ENCODE results near the gene CPZ.

Gene CPZ

DNA sequence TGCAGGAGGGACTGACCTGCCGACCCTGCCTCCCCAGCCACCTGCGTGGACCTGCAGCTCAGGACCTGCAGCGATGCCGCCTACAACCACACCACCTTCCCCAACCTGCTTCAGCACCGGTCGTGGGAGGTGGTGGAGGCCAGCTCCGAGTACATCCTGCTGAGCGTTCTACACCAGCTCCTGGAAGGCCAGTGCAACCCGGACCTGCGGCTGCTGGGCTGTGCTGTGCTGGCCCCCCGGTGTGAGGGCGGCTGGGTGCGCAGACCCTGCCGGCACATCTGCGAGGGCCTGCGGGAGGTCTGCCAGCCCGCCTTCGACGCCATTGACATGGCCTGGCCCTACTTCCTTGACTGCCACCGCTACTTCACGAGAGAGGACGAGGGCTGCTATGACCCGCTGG lies 8.5 kb downstream of the CPZ start:
- TF ChIP-seq, protein P1, sequence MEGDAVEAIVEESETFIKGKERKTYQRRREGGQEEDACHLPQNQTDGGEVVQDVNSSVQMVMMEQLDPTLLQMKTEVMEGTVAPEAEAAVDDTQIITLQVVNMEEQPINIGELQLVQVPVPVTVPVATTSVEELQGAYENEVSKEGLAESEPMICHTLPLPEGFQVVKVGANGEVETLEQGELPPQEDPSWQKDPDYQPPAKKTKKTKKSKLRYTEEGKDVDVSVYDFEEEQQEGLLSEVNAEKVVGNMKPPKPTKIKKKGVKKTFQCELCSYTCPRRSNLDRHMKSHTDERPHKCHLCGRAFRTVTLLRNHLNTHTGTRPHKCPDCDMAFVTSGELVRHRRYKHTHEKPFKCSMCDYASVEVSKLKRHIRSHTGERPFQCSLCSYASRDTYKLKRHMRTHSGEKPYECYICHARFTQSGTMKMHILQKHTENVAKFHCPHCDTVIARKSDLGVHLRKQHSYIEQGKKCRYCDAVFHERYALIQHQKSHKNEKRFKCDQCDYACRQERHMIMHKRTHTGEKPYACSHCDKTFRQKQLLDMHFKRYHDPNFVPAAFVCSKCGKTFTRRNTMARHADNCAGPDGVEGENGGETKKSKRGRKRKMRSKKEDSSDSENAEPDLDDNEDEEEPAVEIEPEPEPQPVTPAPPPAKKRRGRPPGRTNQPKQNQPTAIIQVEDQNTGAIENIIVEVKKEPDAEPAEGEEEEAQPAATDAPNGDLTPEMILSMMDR (conservative IDR thresholded peaks at IDR 0.05; ENCODE audit: low read depth) = no peak
- POLR2A ChIA-PET (ENCODE audit: low non-redundant PET) = no interaction called here
- H3K27ac ChIP-seq = no peak overlapping the region
- CTCF ChIA-PET = no interaction called here
- DNase-seq (ENCODE audit: low spot score) = no peak

DNA sequence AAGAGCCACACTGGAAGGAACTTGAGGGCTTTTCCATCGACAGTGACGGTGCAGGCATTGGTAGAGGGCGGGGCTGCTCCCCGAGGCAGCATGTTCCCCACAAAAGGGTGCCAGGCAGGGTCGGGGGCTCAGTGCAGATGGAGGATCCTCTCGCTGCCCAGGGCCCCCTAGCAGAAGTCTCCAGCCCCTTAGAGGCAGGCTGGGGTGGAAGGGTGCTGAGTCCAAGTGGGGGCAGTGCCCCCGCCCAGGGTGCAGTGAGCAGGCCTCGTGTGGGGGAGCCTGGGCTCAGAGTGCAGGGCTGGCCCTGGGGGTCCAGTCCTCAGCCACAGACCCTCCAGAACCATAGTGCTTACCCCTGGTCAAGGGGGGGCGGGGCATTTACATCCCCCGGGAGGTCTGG lies 9.0 kb downstream of the CPZ start:
- CTCF ChIA-PET = no interaction called here
- POLR2A ChIA-PET (ENCODE audit: low non-redundant PET) = no interaction called here
- TF ChIP-seq, protein P1 (conservative IDR thresholded peaks at IDR 0.05; ENCODE audit: low read depth) = no peak
- DNase-seq (ENCODE audit: low spot score) = no peak
- no peak overlapping the region for H3K27ac ChIP-seq

DNA sequence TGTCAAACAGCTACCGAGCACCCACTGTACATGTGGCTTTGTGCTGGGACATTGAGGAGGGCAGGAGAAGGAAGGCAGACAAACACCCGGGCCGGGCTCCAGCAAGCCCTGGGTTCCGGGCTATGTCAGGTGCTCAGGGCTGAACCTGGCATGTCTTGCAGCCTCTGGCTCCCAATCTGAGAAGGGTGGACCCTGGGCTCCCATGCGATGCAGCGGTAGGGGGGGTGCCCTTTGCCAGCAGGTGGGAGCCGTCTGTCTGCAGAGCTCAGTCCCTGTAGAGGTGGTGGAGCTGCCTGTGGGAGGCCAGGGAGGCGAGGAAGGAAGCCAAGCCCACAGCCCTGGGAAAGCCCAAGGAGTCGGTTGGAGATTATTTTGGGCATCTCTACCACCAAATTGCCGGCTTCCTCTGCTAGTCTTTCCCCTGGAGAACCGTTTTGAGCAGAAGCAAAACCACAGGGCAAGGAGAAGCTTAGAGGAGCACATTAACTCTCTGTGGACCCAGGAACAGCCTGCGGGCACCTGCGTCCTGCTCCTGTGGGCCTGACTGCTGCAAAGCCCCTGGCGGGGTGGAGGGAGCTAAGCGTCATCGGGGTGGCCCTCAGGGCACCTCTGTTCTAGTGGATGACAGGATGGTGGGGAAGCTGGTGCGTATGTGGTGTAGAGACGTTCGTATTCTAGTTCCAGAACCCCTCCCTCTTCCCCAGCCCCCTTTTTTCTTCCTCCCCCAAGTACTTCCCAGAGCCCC lies 10.3 kb downstream of the CPZ start:
- TF ChIP-seq, protein P1 (conservative IDR thresholded peaks at IDR 0.05; ENCODE audit: low read depth) = no peak
- H3K27ac ChIP-seq = no peak overlapping the region
- POLR2A ChIA-PET (ENCODE audit: low non-redundant PET) = no interaction called here
- no peak for DNase-seq (ENCODE audit: low spot score)
- CTCF ChIA-PET = no interaction called here

DNA sequence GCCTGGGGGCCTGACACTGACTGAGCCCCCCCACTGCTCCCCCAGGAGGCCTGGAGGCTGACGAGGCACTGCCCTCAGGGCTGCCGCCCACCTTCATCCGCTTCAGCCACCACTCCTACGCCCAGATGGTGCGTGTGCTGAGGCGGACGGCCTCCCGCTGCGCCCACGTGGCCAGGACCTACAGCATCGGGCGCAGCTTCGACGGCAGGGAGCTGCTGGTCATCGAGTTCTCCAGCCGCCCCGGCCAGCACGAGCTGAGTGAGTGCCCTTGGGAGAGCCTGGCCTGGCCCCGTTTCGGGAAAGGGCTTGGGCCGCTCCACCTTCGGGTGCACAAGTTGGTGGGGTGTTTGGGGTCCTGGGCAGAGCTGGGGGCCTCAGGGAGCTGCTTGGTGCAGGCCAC lies 11.4 kb downstream of the CPZ start:
- TF ChIP-seq, protein P1 (conservative IDR thresholded peaks at IDR 0.05; ENCODE audit: low read depth) = no peak
- POLR2A ChIA-PET (ENCODE audit: low non-redundant PET) = no interaction called here
- CTCF ChIA-PET = no interaction called here
- DNase-seq (ENCODE audit: low spot score) = no peak
- H3K27ac ChIP-seq = no peak overlapping the region

DNA sequence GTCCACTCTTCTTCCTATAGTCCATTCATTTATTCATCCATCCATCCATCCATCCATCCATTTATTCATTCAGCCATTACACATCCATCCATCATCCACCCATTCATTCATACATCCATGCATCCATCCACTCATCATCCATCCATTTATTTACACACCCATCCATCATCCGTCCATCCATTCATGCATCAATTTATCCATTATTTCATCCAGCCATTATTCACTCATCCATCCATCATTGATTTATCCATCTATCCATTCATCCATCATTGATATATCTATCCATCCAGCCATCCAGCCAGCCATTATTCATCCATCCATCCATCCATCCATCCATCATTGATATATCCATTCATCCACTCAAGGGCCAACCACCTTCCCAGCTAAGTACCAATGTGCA lies 12.7 kb downstream of the CPZ start:
- ChIA-PET POLR2A (ENCODE audit: low non-redundant PET) (no interaction called here), CTCF (interaction anchor here (0.7 kb wide), 1 partner anchor 313 kb away, joined by 3 read pairs; no protein-coding TSS in a partner anchor)
- DNase-seq (ENCODE audit: low spot score) = no peak
- H3K27ac ChIP-seq = no peak overlapping the region
- TF ChIP-seq, protein P1 (conservative IDR thresholded peaks at IDR 0.05; ENCODE audit: low read depth) = no peak

DNA sequence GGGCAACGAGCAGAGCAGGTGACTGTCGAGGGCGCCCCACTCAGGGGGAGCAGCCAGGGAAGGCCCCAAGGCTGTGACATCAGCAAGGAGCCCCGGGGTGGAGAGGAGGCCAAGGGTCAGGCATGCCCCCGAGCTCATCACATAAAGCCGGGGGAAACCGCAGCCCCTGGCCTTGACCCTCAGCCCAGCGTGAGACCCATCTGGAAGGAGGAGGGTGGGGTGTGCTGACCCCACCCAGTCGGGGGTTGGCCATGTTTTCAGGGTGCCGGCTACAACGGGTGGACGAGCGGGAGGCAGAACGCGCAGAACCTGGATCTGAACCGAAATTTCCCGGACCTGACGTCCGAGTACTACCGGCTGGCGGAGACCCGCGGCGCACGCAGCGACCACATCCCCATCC lies 13.9 kb downstream of the CPZ start:
- DNase-seq (ENCODE audit: low spot score) = no peak
- no peak overlapping the region for H3K27ac ChIP-seq
- TF ChIP-seq, protein P1 (conservative IDR thresholded peaks at IDR 0.05; ENCODE audit: low read depth) = no peak
- CTCF ChIA-PET = interaction anchor here (2.1 kb wide), 1 partner anchor 312 kb away, joined by 9 read pairs; no protein-coding TSS in a partner anchor
- POLR2A ChIA-PET (ENCODE audit: low non-redundant PET) = no interaction called here
